GM10248 (cell line): ENCODE data around the gene RTKN2.

Experiments
- CTCF ChIA-PET: fragments of 300-600 bp; sonication (Branson Sonifier 250); formaldehyde crosslinking; extraction: SDS; loops from one replicate; lab custom pipeline; 2021; ENCODE audit warnings: antibody characterized with exemption; lab: Yijun Ruan, JAX
- POLR2A ChIA-PET: fragments of 350-650 bp; sonication (Branson Sonifier 250); formaldehyde crosslinking; extraction: SDS; loops from one replicate; lab custom pipeline; 2020; ENCODE audit warnings: antibody characterized with exemption; lab: Yijun Ruan, JAX
- DNase-seq: peaks from one replicate; pipeline ENCODE4 v3.0.0; 2012; ENCODE audit errors: extremely low spot score
- CTCF ChIP-seq: IDR thresholded peaks from 2 replicates; pipeline ENCODE4 v1.5.1; 2012; ENCODE audit warnings: mild to moderate bottlenecking, low read depth; ENCODE audit errors: extremely low read depth, missing control alignments, control extremely low read depth

RTKN2 gene

GRCh38 chr10:62163024-62163423 is 105.6 kb downstream of the RTKN2 start:
- TF ChIP-seq CTCF, result no peak
- POLR2A ChIA-PET, result no interaction called here
- no peak for DNase-seq
- CTCF ChIA-PET, result no interaction called here

- no peak for TF ChIP-seq CTCF
- CTCF ChIA-PET, result no interaction called here
- POLR2A ChIA-PET, result no interaction called here
- DNase-seq, result no peak
These were observed 106.2 kb downstream of the RTKN2 start for GRCh38 chr10:62162261-62162981.

- DNase-seq, result no peak
- CTCF ChIA-PET, result no interaction called here
- POLR2A ChIA-PET, result no interaction called here
- TF ChIP-seq CTCF, result no peak
These were observed 109.3 kb downstream of the RTKN2 start for GRCh38 chr10:62159351-62159750.

GRCh38 chr10:62157601-62158000 is 111.0 kb downstream of the RTKN2 start:
- ChIA-PET CTCF (interaction anchor here (0.8 to 1.1 kb wide), 2 partner anchors 10 to 15 kb away, joined by 3 to 6 read pairs; no protein-coding TSS in a partner anchor), POLR2A (no interaction called here)
- no peak for DNase-seq
- TF ChIP-seq CTCF, result no peak

- ChIA-PET POLR2A (no interaction called here), CTCF (interaction anchor here (1.1 kb wide), 1 partner anchor 20 kb away, joined by 3 read pairs; no protein-coding TSS in a partner anchor)
- no peak for DNase-seq
- no peak for TF ChIP-seq CTCF
These were observed 113.5 kb downstream of the RTKN2 start for GRCh38 chr10:62155054-62155680.

- TF ChIP-seq CTCF, result no peak
- DNase-seq, result no peak
- CTCF ChIA-PET, result interaction anchor here (1.1 kb wide), 1 partner anchor 19 kb away, joined by 3 read pairs; no protein-coding TSS in a partner anchor
- POLR2A ChIA-PET, result no interaction called here
These were observed 114.4 kb downstream of the RTKN2 start for GRCh38 chr10:62154231-62154630.
